Colonic mucosa (tissue), 4 donors: ENCODE data around the gene UBL4A. TPM values are rescaled to one million over a fixed set of nuclear protein-coding genes. Genes with fewer than 3 reads are reported as not detected.

Source experiments
- DNase-seq: peaks from one replicate; pipeline ENCODE4 v3.0.0-alpha.2; 2020
- H3K27ac ChIP-seq: fragments of 200-600 bp; one replicate; pipeline ENCODE4 v1.8.0; 2021
- H3K27me3 ChIP-seq: fragments of 200-600 bp; one replicate; pipeline ENCODE4 v1.8.0; 2021
- H3K36me3 ChIP-seq: fragments of 200-600 bp; one replicate; pipeline ENCODE4 v1.8.0; 2021
- H3K4me1 ChIP-seq: fragments of 200-600 bp; one replicate; pipeline ENCODE4 v1.8.0; 2021; ENCODE audit warnings: mild to moderate bottlenecking
- H3K4me3 ChIP-seq: fragments of 200-600 bp; one replicate; pipeline ENCODE4 v1.8.0; 2021
- H3K9ac ChIP-seq, 2 donors: one replicate each; pipeline ENCODE4 v1.7.0; 2013; ENCODE audit warnings: control low read depth in 2 of 2, low read depth in 2 of 2, low read length in 2 of 2
- H3K9me3 ChIP-seq: fragments of 200-600 bp; one replicate; pipeline ENCODE4 v1.8.0; 2021
- intact Hi-C: fragments of 100-400 bp; cut with DNase I; formaldehyde crosslinking; loops from one replicate; pipeline ENCODE4 v1.14.1; 2022
- total RNA-seq, 2 donors: library from RNA; stranded (reverse); fragmentation: NEBNext Ultra II Directional in 1 of 2; extraction: Animal tissue kit (Norgen Biotek cat#: 25700) in 1 of 2; gene quantifications; one replicate each; pipeline ENCODE4 v1.2.1, GENCODE V29; 2021
- TF ChIP-seq, protein P1 (sequence below): fragments of 200-600 bp; IDR thresholded peaks from one replicate; pipeline ENCODE4 v1.8.0; 2022; ENCODE audit warnings: antibody characterized with exemption, mild to moderate bottlenecking
- donor health status: healthy.
- donor health status: DM: no; HTN: no; CAD: no.
- donor health status: DM: no; HTN: no; CAD: no.

The UBL4A gene
- total RNA-seq, 2 donors from 2014 or later = 24.7 to 40.9 TPM

DNA sequence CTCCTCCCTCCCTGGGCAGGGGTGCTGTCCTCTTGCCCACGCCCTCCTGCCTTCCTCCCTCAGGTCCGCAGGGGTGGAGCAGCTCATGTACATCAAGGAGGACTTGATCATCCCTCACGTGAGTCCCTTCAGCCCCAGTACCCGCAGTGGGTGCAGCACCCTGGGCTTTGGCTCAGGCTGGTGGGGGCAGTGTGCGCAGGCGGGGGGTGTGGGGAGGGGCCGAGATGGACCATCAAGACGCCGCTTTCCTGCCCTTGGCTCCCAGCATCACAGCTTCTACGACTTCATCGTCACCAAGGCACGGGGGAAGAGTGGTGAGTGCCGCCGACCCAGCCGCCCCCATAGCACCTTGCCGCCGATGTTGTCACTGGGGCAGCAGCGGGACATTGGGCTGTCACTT lies 36.8 kb downstream of the UBL4A start:
- DNase-seq = no peak
- no peak overlapping the region for H3K4me3 ChIP-seq
- H3K4me1 ChIP-seq = no peaks in the 10 kb centered on the region
- TF ChIP-seq, protein P1, sequence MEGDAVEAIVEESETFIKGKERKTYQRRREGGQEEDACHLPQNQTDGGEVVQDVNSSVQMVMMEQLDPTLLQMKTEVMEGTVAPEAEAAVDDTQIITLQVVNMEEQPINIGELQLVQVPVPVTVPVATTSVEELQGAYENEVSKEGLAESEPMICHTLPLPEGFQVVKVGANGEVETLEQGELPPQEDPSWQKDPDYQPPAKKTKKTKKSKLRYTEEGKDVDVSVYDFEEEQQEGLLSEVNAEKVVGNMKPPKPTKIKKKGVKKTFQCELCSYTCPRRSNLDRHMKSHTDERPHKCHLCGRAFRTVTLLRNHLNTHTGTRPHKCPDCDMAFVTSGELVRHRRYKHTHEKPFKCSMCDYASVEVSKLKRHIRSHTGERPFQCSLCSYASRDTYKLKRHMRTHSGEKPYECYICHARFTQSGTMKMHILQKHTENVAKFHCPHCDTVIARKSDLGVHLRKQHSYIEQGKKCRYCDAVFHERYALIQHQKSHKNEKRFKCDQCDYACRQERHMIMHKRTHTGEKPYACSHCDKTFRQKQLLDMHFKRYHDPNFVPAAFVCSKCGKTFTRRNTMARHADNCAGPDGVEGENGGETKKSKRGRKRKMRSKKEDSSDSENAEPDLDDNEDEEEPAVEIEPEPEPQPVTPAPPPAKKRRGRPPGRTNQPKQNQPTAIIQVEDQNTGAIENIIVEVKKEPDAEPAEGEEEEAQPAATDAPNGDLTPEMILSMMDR = no peak
- H3K9ac ChIP-seq = no peak overlapping the region
- H3K27ac ChIP-seq = no peak overlapping the region
- H3K36me3 ChIP-seq = peaks cover 9% of the 10 kb centered on the region
- no peaks in the 10 kb centered on the region for H3K9me3 ChIP-seq
- H3K27me3 ChIP-seq = no peaks in the 10 kb centered on the region
- intact Hi-C loops = no loop called here

- H3K27ac ChIP-seq = no peak overlapping the region
- intact Hi-C loops = no loop called here
- no peak overlapping the region for H3K4me3 ChIP-seq
- no peaks in the 10 kb centered on the region for H3K9me3 ChIP-seq
- H3K4me1 ChIP-seq = no peaks in the 10 kb centered on the region
- no peak overlapping the region for H3K9ac ChIP-seq
- no peak for DNase-seq
- peaks cover 9% of the 10 kb centered on the region for H3K36me3 ChIP-seq
- TF ChIP-seq, protein P1 = no peak
- no peaks in the 10 kb centered on the region for H3K27me3 ChIP-seq
Observed at GRCh38 chrX:154448484-154448883, 37.9 kb downstream of the UBL4A start.

GRCh38 chrX:154446430-154446829 lies 40.0 kb downstream of the UBL4A start:
- Histone ChIP-seq H3K4me1 (no peaks in the 10 kb centered on the region), H3K27me3 (no peaks in the 10 kb centered on the region), H3K36me3 (peaks cover 9% of the 10 kb centered on the region), H3K9me3 (no peaks in the 10 kb centered on the region), H3K4me3 (no peak overlapping the region), H3K27ac (no peak overlapping the region), H3K9ac (no peak overlapping the region)
- DNase-seq = no peak
- intact Hi-C loops = no loop called here
- TF ChIP-seq, protein P1 = no peak

GRCh38 chrX:154445776-154446175 lies 40.6 kb downstream of the UBL4A start:
- no peaks in the 10 kb centered on the region for H3K27me3 ChIP-seq
- H3K9ac ChIP-seq = no peak overlapping the region
- DNase-seq = no peak
- TF ChIP-seq, protein P1 = no peak
- H3K4me3 ChIP-seq = no peak overlapping the region
- no peaks in the 10 kb centered on the region for H3K4me1 ChIP-seq
- no peak overlapping the region for H3K27ac ChIP-seq
- intact Hi-C loops = no loop called here
- H3K9me3 ChIP-seq = no peaks in the 10 kb centered on the region
- H3K36me3 ChIP-seq = peaks cover 9% of the 10 kb centered on the region

- intact Hi-C loops = no loop called here
- Histone ChIP-seq H3K36me3 (peaks cover 9% of the 10 kb centered on the region), H3K4me1 (no peaks in the 10 kb centered on the region), H3K27me3 (no peaks in the 10 kb centered on the region), H3K9me3 (no peaks in the 10 kb centered on the region), H3K27ac (peak overlapping the region; percentile 57), H3K9ac (peak overlapping the region; percentile 72 to 81), H3K4me3 (peak overlapping the region; percentile 54)
- TF ChIP-seq, protein P1 = no peak
- DNase-seq = no peak
Observed at GRCh38 chrX:154444755-154445246, 41.6 kb downstream of the UBL4A start.
